ENCODE data around the gene CSPG5. TPM values are rescaled to one million over a fixed set of nuclear protein-coding genes. Genes with fewer than 3 reads are reported as not detected.
A peak's percentile ranks its signal among the peaks of the same experiment; 100 is the strongest.

CSPG5 gene, protein sequence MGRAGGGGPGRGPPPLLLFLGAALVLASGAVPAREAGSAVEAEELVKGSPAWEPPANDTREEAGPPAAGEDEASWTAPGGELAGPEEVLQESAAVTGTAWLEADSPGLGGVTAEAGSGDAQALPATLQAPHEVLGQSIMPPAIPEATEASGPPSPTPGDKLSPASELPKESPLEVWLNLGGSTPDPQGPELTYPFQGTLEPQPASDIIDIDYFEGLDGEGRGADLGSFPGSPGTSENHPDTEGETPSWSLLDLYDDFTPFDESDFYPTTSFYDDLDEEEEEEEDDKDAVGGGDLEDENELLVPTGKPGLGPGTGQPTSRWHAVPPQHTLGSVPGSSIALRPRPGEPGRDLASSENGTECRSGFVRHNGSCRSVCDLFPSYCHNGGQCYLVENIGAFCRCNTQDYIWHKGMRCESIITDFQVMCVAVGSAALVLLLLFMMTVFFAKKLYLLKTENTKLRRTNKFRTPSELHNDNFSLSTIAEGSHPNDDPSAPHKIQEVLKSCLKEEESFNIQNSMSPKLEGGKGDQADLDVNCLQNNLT
- not detected in 2 replicates for polyA plus RNA-seq (2011; rRNA removed)
- polyA minus RNA-seq (2011; rRNA and poly(A)+ RNA removed) = 0.05 and 0.13 TPM in 2 replicates

GRCh38 chr3:47578691-47579632 is at the start of gene CSPG5:
TSS of gene CSPG5 (minus strand) at chr3:47578865. CDS start at chr3:47578693, 172 bp downstream.
- ChIA-PET POLR2A (no interaction called here), CTCF (no interaction called here)
- DNase-seq (ENCODE audit: low read depth, low spot score) = no peak

GRCh38 chr3:47628426-47628825 is 49.8 kb upstream of the CSPG5 start:
- Histone ChIP-seq H3K27me3 (ENCODE audit: control insufficient read depth, insufficient read depth, low read length) (no peaks in the 10 kb centered on the region), H3K4me3 (ENCODE audit: low read depth, low read length) (no peak overlapping the region), H3K27ac (ENCODE audit: low read depth, low read length) (no peak overlapping the region), H3K9me3 (ENCODE audit: control insufficient read depth, insufficient read depth, low read length) (no peaks in the 10 kb centered on the region)
- POLR2A ChIA-PET = no interaction called here
- DNase-seq (ENCODE audit: low read depth, low spot score) = no peak
- TF ChIP-seq CTCF (IDR thresholded peaks at IDR 0.05; ENCODE audit: low read depth, low read length) = no peak
- CTCF ChIA-PET = interaction anchor here (0.6 kb wide), 1 partner anchor 70 kb away, joined by 3 read pairs; no protein-coding TSS in a partner anchor

More at GRCh38 chr3:47578691-47579632, at the start of gene CSPG5:
- no peak within 1 kb of the TSS for H3K27ac ChIP-seq (ENCODE audit: low read depth, low read length)
- TF ChIP-seq CTCF (IDR thresholded peaks at IDR 0.05; ENCODE audit: low read depth, low read length) = no peak
- no peaks in the 10 kb centered on the region; the same call in 1 of the 2 replicates for H3K9me3 ChIP-seq (ENCODE audit: control insufficient read depth, insufficient read depth, low read length)
- H3K4me3 ChIP-seq (ENCODE audit: low read depth, low read length) = peak within 1 kb of the TSS; percentile 54
- H3K27me3 ChIP-seq (ENCODE audit: control insufficient read depth, insufficient read depth, low read length) = peaks cover 30% of the 10 kb centered on the region

DNA sequence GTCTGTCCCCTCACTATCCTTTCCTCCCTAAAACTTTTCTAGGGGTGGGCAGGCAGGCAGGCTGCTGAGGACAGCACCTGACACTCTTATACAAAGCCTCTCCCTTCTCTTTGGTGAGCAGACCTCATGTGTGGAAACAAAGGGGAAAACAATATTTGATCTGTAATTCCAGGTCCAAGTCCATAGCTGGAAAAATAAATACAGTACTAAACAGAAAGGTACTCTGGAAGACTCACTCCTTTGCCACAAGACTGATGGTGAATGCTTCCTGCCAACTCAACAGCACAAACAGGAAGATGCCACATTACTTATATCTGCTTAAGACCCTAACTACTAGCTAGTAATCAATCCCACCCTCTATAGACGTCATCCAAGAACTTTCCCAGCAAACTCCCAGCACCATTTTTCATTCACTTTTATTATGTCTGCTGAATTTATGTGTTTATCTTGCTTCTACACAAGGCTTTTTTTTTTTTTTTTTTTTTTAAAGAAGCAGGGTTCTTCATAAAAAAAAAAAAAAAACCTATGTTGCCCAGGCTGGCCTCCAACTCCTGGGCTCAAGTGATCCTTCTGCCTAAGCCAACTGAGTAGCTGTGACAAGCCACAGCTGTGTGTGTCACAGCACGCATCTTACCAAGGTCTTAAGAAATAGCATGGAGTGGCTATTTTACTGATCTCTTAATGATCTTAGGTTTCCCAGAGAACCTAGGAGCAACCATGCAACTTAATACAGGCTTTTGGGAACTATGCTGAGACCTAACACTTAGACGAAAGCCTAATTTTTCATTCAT is 44.2 kb upstream of the CSPG5 start:
- no peak for TF ChIP-seq CTCF (IDR thresholded peaks at IDR 0.05; ENCODE audit: low read depth, low read length)
- no peak overlapping the region for H3K4me3 ChIP-seq (ENCODE audit: low read depth, low read length)
- H3K27me3 ChIP-seq (ENCODE audit: control insufficient read depth, insufficient read depth, low read length) = no peaks in the 10 kb centered on the region
- H3K9me3 ChIP-seq (ENCODE audit: control insufficient read depth, insufficient read depth, low read length) = no peaks in the 10 kb centered on the region
- DNase-seq (ENCODE audit: low read depth, low spot score) = no peak
- H3K27ac ChIP-seq (ENCODE audit: low read depth, low read length) = no peak overlapping the region
- ChIA-PET CTCF (no interaction called here), POLR2A (no interaction called here)

GRCh38 chr3:47617086-47618010 is 38.7 kb upstream of the CSPG5 start:
- no peak overlapping the region for H3K4me3 ChIP-seq (ENCODE audit: low read depth, low read length)
- no peak overlapping the region for H3K27ac ChIP-seq (ENCODE audit: low read depth, low read length)
- TF ChIP-seq CTCF (IDR thresholded peaks at IDR 0.05; ENCODE audit: low read depth, low read length) = no peak
- H3K27me3 ChIP-seq (ENCODE audit: control insufficient read depth, insufficient read depth, low read length) = no peaks in the 10 kb centered on the region
- no peak for DNase-seq (ENCODE audit: low read depth, low spot score)
- no peaks in the 10 kb centered on the region for H3K9me3 ChIP-seq (ENCODE audit: control insufficient read depth, insufficient read depth, low read length)
- ChIA-PET POLR2A (no interaction called here), CTCF (interaction anchor here (1.1 to 3.0 kb wide), 2 partner anchors 95 to 171 kb away, joined by 4 to 11 read pairs; no protein-coding TSS in a partner anchor)
